Gastroesophageal sphincter (tissue), 4 donors: ENCODE data around the gene ANKUB1. TPM values are rescaled to one million over a fixed set of nuclear protein-coding genes. Genes with fewer than 3 reads are reported as not detected.

Source experiments
- ATAC-seq: fragments of 150-250 bp; one replicate; pipeline ENCODE4 v1.9.1; 2016; ENCODE audit warnings: mild to moderate bottlenecking, moderate library complexity
- H3K27ac ChIP-seq, 4 donors: fragments of 200-600 bp; sonication (generic) in 3 of 4; 1 replicate in 3 of 4; 2 replicates in 1 of 4; pipeline ENCODE4 v1.5.1; 2016 to 2019
- H3K27me3 ChIP-seq: fragments of 200-600 bp; sonication (generic); one replicate; pipeline ENCODE4 v1.5.1; 2019
- H3K36me3 ChIP-seq, 2 donors: fragments of 200-600 bp; sonication (generic); one replicate each; pipeline ENCODE4 v1.5.1; 2019; ENCODE audit warnings: control low read depth in 1 of 2
- H3K4me1 ChIP-seq, 3 donors: fragments of 200-600 bp; sonication (generic); 1 replicate in 2 of 3; 2 replicates in 1 of 3; pipeline ENCODE4 v1.5.1; 2016 to 2019; ENCODE audit warnings: control low read depth in 2 of 3
- H3K4me3 ChIP-seq, 2 donors: fragments of 200-600 bp; sonication (generic); one replicate each; pipeline ENCODE4 v1.5.1; 2019; ENCODE audit warnings: mild to moderate bottlenecking in 1 of 2, moderate library complexity in 1 of 2
- H3K9me3 ChIP-seq, 3 donors: fragments of 200-600 bp; sonication (generic); one replicate each; pipeline ENCODE4 v1.5.1; 2017 to 2019; ENCODE audit warnings: control low read depth in 2 of 3
- EP300 ChIP-seq: sonication (generic); formaldehyde crosslinking; IDR thresholded peaks from one replicate; pipeline ENCODE4 v1.6.1; 2017; ENCODE audit warnings: antibody characterized with exemption, mild to moderate bottlenecking
- POLR2A ChIP-seq, 2 donors: fragments of 450-650 bp; IDR thresholded peaks; one replicate each; pipeline ENCODE4 v1.6.1; 2017; ENCODE audit warnings: antibody characterized with exemption in 2 of 2, mild to moderate bottlenecking in 2 of 2, moderate library complexity in 1 of 2
- POLR2AphosphoS5 ChIP-seq: sonication (generic); formaldehyde crosslinking; IDR thresholded peaks from one replicate; pipeline ENCODE4 v1.6.1; 2017; ENCODE audit warnings: antibody characterized with exemption
- WGBS, 2 donors: methylation state at CpG; one replicate each; pipeline ENCODE4 v1.1.5; 2018; ENCODE audit warnings: low coverage in 1 of 2; 5-methylcytosine and 5-hydroxymethylcytosine counted together
- total RNA-seq, 4 donors: library from RNA; depleted of rRNA; stranded (reverse); fragments of >200 nt; gene quantifications; one replicate each; pipeline ENCODE4 v1.1.0, GENCODE V29; 2016
- TF ChIP-seq, protein P1 (sequence below), 4 experiments: fragments of 200-600 bp in 2 of 4; fragments of 450-650 bp in 2 of 4; sonication (generic) in 1 of 4; IDR thresholded peaks; one replicate each; pipeline ENCODE4 v1.5.1; 2017 to 2019; ENCODE audit warnings: antibody characterized with exemption in 4 of 4, mild to moderate bottlenecking in 2 of 4, moderate library complexity in 2 of 4

Gene ANKUB1
- total RNA-seq, 4 donors from 2014 or later = not detected

DNA sequence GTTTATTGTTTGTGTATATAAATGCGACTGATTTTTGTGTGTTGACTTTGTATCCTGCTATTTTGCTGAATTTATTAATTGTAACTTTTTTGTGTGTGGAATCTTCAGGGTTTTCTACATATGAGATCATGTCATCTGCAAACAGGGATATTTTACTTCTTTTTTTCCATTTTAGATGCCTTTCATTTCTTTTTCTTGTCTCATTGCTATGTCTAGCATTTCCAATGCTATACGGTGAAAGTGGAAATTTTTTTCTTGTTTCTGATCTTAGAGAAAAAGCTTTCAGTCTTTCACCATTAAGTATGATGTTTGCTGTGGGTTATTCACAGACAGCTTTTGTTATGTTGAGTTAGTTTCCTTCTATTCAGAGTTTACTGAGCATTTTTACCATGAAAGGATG is 71.4 kb downstream of the ANKUB1 start:
- 88 to 100% methylated on average over 1 to 2 of the region's 2 CpGs for WGBS, 2 donors
- ATAC-seq = no peak

DNA sequence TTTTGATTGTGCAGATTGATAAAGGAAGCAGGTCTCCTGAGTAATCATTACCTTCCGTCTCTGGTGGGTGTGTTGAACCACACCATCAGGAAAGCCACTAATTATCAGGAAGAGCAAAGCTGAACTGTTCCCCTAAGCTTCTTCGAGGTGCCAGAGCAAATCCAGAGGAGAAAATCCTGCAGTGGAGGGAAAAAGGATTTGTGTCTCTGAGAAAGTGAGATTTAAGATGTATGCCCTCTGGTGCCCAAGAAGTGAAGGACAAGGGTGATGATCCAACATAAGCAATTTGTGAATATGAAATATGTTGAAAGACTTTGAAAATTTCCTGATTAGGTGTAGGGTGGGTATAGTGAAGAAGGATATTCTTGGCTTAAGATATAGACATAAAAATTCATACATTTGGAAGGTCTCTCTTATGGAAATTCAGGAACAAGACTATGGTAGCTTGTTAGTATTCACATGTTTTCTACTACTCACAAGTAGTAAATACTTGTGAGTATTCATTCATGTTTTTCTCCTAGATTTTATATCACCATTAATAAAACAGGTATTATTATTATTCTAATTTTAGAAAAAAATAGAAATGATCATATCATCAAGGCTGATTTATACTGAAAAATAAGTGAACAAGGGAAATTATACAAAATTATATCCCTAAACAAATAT is 74.8 kb downstream of the ANKUB1 start:
- TF ChIP-seq POLR2AphosphoS5 (peak; percentile 28), POLR2A (IDR thresholded peaks at IDR 0.05) (no peak), EP300 (no peak)
- TF ChIP-seq, protein P1, sequence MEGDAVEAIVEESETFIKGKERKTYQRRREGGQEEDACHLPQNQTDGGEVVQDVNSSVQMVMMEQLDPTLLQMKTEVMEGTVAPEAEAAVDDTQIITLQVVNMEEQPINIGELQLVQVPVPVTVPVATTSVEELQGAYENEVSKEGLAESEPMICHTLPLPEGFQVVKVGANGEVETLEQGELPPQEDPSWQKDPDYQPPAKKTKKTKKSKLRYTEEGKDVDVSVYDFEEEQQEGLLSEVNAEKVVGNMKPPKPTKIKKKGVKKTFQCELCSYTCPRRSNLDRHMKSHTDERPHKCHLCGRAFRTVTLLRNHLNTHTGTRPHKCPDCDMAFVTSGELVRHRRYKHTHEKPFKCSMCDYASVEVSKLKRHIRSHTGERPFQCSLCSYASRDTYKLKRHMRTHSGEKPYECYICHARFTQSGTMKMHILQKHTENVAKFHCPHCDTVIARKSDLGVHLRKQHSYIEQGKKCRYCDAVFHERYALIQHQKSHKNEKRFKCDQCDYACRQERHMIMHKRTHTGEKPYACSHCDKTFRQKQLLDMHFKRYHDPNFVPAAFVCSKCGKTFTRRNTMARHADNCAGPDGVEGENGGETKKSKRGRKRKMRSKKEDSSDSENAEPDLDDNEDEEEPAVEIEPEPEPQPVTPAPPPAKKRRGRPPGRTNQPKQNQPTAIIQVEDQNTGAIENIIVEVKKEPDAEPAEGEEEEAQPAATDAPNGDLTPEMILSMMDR (IDR thresholded peaks at IDR 0.05) = peak; percentile 72 to 93 (median 86)
- Histone ChIP-seq H3K4me1 (peaks cover 0 to 8% (median 0%) of the 10 kb centered on the region in 3 donors), H3K36me3 (no peaks in the 10 kb centered on the region), H3K27me3 (no peaks in the 10 kb centered on the region), H3K4me3 (no peak overlapping the region), H3K27ac (peak overlapping the region in 1 of 4 donors; percentile 25), H3K9me3 (peaks cover 0 to 5% (median 0%) of the 10 kb centered on the region in 3 donors)
- ATAC-seq = peak; percentile 66
- 7 to 33% methylated on average over 1 to 2 of the region's 2 CpGs for WGBS, 2 donors

More for the DNA sequence above, 71.4 kb downstream of the ANKUB1 start:
- H3K9me3 ChIP-seq = peaks cover 0 to 5% (median 0%) of the 10 kb centered on the region in 3 donors
- TF ChIP-seq, protein P1 (IDR thresholded peaks at IDR 0.05) = no peak
- TF ChIP-seq POLR2A (IDR thresholded peaks at IDR 0.05) = no peak
- TF ChIP-seq POLR2AphosphoS5 = no peak
- no peak for TF ChIP-seq EP300
- no peak overlapping the region for H3K27ac ChIP-seq
- H3K4me1 ChIP-seq = peaks cover 0 to 8% (median 0%) of the 10 kb centered on the region in 3 donors
- H3K27me3 ChIP-seq = no peaks in the 10 kb centered on the region
- peaks cover 0 to 3% of the 10 kb centered on the region in 2 donors for H3K36me3 ChIP-seq
- no peak overlapping the region for H3K4me3 ChIP-seq

DNA sequence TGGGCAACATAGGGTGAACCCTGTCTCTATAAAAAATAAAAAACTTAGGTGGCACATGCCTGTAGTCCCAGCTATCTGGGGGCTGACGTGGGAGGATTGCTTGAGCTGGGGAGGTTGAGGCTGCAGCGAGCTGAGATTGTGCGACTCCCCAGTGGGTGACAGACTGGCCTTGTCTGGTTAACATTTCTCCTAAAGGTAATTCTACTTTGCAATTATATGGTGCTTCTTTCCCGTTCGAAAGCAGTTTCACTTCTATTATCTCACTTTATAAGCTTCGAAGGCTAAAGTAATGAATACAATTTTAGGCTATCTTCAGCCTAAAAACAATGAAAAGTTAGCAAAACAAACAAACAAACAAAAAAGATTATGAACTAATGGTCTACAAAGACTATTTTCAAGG is 75.4 kb downstream of the ANKUB1 start:
- Histone ChIP-seq H3K4me1 (peaks cover 0 to 8% (median 0%) of the 10 kb centered on the region in 3 donors), H3K36me3 (no peaks in the 10 kb centered on the region), H3K9me3 (peaks cover 0 to 5% (median 0%) of the 10 kb centered on the region in 3 donors), H3K27me3 (no peaks in the 10 kb centered on the region), H3K4me3 (no peak overlapping the region), H3K27ac (peak overlapping the region in 1 of 4 donors; percentile 25)
- TF ChIP-seq EP300 (no peak), POLR2A (IDR thresholded peaks at IDR 0.05) (no peak), POLR2AphosphoS5 (no peak)
- TF ChIP-seq, protein P1 (IDR thresholded peaks at IDR 0.05) = no peak
- 54 to 65% methylated on average over 3 to 6 of the region's 6 CpGs for WGBS, 2 donors
- ATAC-seq = no peak

DNA sequence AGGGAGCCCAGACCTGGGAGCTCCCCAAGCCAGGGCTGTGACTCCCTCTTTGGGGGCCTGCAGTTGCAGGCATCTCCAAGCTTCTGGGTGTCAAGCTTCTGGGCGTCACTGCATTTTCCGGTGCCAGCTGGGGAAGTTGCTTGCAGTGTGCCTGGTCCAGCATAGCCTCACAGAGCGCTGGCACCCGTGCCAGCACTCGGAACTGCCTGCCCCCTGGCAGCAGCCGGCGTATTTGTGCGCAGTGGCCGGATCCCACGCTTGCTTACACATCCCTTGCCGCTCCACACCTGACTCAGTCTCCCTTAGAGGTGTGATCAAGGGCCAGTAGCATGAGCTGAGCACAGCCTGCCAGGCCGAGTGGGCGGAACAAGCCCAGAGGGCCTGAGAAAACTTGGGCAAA is 77.1 kb downstream of the ANKUB1 start:
- no peak for ATAC-seq
- no CpG with 5 or more reads among the region's 13 CpGs for WGBS, 2 donors
- no peak for TF ChIP-seq EP300
- TF ChIP-seq, protein P1 (IDR thresholded peaks at IDR 0.05) = no peak
- no peak for TF ChIP-seq POLR2A (IDR thresholded peaks at IDR 0.05)
- TF ChIP-seq POLR2AphosphoS5 = no peak

More for the DNA sequence above, 77.1 kb downstream of the ANKUB1 start:
- H3K27ac ChIP-seq = no peak overlapping the region
- H3K9me3 ChIP-seq = no peaks in the 10 kb centered on the region
- H3K4me1 ChIP-seq = peaks cover 0 to 8% (median 0%) of the 10 kb centered on the region in 3 donors
- no peaks in the 10 kb centered on the region for H3K36me3 ChIP-seq
- no peaks in the 10 kb centered on the region for H3K27me3 ChIP-seq
- no peak overlapping the region for H3K4me3 ChIP-seq
